DMS153 treated with DMSO at 0.1 percent for 48 hours (cell line): ENCODE measurements around the gene HOXA6.

Experiments used
- DNase-seq: peaks from one replicate; lab custom pipeline; 2025; ENCODE audit not compliant: unreplicated experiment; lab: John Stamatoyannopoulos, UW

Gene HOXA6

DNA sequence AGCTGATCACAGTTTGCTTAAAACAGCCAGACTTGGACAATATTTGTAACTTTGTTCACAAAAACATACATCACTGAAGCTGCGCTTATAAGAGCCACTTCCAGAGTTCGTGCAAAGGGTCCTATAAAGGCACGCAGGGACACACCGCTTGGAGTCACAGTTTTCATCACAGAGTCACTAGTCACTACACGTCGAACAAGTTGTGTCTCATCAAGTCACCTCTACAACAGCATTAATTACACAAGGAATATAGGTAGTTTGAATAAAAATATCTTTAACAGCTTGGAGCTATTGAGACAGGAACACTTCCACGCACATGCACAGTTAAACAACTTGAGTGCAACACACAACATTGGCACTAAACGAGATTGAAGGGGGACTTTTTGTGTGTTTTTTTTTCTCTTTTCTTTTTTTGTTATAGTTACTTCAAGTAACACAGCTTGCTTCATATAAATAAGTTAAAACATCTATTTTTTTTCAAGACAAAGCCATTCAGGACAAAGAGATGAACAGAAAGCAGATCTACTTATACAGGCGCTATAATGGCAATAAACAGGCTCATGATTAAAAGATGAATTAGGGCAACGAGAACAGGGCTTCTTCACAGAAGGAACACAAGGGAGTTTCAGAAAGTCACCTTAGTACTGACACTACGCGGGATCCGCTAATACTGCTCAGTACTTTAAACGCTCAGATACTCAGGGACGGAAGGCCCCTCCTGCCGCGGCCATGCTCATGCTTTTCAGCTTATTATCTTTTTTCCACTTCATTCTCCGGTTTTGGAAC lies 6.2 kb downstream of the HOXA6 start:
- DNase-seq, result no peak

DNA sequence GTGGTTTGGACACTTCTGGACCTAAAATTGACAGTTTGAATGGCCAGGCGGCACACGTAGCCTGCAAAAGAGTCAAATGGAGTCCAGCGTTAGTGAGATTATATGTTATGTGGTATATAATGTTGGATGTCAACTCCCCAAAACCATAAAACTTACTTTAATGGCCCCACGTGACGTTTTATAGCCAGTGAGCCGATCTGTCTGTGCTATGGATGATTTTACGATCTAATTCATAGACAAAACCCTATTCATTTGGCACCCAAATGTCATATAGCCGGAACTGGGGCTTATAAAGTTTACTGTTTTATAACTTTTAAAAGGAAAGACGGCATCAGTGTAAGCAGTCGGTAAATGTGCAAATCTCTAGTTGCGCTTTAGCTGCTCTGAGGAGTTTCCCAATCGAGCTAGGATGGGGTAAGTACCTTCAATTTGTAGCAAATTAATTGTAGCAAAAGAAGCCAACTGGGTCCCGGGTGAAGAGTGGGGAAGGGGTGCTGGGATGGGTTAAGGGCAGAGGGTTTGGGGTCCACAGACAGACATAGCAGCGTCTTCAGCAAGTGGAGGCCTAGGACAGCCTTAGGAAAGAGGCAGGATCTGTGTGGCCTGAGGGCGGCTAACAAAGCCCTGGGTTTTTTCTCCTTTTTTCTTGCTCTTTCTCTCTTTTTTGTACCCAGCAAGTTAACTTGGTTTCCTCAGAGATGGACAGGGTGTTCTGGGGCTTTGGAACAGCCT lies 7.3 kb downstream of the HOXA6 start:
- no peak for DNase-seq

DNA sequence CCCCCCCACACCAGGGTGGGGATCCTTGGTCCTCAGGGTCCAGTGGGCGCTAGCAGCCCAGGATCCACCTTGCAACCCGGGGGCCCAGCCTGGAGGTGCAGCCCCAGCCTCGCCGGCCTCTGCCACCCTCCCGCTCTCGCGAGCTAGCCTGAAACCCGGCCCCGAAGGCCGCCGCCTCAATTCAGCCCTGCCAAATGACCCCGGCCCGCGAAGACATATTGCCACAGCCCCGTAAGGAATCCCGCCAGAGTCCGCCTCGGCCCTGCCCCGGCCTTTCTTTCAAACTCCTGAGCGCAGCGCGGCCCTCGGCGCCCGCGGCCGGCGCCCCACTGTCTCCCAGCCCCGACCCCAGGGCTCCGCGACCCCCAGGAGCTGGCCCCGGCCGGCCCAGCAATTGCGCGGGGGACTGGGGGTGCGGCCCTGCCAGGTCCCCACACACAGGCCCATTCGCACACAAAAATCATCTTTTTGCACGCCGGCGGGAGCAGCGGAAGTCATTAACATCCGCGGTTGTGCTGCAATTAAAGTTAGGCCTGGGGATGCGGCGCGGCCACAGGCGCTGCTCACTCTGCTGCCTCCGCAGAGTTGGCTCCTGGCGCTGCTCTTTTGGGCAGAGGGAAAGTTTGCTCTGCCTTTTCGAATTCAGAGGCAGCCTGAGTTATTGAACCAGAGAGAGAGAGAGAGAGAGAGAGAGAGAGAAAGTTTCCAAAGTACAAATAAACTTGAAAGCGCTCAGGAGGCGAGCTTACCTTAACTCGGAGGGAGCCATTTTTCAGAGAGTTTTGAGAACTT lies 8.0 kb downstream of the HOXA6 start:
- DNase-seq, result no peak

GRCh38 chr7:27138985-27139333 lies 8.6 kb downstream of the HOXA6 start:
- DNase-seq, result no peak

GRCh38 chr7:27138472-27138871 lies 9.1 kb downstream of the HOXA6 start:
- no peak for DNase-seq

DNA sequence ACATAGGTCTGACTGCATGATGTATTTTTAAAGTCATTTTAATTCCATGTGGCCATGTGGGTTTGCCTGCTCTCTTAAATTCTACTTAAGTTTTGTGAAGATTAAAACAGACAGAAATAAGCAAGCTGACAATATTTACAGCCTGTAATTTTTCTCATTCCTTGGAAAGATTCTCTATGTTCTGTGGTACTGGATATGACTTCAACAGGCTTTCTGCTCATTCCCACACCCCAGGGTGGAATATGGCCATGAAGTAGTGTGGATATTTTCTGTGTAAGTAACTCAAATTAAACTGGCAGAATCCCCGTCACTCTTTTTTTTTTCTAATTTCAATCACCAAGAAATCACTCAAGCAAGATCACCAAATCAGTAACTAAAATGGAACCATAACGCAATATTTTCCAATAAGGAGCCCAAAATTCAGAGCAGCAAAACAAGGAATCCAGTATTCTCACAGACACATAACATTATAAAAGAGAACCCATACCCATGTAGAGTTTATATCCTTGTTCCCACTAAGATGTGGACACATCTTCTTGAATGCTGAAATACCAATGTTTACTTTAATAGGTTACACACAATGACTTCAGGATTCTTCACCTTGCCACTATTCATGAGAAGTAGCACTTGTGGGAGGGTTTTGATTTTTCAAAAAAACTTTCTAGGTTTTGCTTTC lies 9.8 kb downstream of the HOXA6 start:
- DNase-seq, result no peak

GRCh38 chr7:27134392-27134791 lies 13.2 kb downstream of the HOXA6 start:
- DNase-seq, result no peak

- DNase-seq, result no peak
Measured at GRCh38 chr7:27133409-27134231, 14.0 kb downstream of the HOXA6 start.

GRCh38 chr7:27132978-27133377 lies 14.6 kb downstream of the HOXA6 start:
- no peak for DNase-seq

DNA sequence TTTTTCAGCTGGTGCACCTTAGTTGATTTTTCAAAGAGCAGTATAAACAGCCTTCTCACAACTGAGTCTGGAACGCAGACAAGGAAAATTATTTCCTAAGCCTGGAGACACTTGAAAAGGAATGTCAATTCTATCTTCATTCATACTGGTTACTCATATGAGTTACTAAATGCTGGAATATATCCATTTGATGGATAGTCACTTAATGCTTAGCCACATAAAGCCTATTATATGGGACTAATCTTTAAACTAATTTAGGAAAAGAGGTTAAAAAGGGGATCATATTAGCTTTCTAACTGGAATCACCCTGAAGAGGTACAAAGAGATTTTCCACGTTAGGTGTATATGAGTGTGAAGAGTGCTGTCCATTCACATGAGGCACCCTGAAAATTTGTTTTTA lies 15.4 kb downstream of the HOXA6 start:
- DNase-seq, result no peak

GRCh38 chr7:27131390-27131819 lies 16.2 kb downstream of the HOXA6 start:
- no peak for DNase-seq

GRCh38 chr7:27130540-27131389 lies 16.8 kb downstream of the HOXA6 start, which contains the start of gene HOXA4:
Gene HOXA4 (minus strand): TSS chr7:27130757. CDS start chr7:27130733, 24 bp downstream.
- DNase-seq, result no peak

DNA sequence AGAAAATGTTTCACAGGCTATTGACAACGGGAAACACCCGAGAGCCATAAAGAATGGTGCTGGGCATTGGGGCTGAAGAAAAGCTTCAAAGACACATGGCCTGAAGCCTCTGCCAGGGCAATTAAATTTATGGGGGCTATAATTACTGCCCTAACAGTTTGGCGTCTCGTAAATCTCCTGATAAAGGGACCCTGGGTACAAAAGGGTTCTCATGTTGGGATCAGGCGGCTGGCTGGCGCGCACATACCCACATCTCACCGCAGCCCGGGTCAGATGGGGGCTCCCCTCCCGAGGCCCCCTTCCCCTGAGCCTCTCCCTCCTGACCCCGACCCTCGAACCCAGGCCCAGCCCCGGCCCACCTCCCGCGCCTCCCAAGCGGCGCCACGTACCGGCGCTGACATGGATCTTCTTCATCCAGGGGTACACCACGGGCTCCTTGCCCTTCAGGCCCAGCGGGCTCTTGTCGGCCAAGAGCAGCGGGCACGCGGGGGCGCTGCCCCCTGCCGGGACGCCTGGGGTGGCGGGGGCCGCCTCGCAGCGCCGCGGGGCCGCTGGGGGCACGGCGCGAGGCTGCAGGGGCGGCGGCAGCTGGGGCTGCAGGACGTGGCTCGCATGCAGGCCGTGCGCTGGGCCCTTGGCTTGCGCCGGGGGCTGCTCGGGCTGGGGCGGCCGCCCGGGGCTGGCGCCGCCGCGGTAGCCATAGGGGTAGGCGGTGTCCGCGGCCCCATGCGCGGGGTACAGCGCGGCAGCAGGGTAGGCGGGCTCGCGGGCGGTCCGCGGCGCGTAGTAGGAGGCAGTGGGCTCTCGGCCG lies 17.6 kb downstream of the HOXA6 start:
- DNase-seq, result no peak

GRCh38 chr7:27128776-27129728 lies 18.5 kb downstream of the HOXA6 start:
- no peak for DNase-seq

DNA sequence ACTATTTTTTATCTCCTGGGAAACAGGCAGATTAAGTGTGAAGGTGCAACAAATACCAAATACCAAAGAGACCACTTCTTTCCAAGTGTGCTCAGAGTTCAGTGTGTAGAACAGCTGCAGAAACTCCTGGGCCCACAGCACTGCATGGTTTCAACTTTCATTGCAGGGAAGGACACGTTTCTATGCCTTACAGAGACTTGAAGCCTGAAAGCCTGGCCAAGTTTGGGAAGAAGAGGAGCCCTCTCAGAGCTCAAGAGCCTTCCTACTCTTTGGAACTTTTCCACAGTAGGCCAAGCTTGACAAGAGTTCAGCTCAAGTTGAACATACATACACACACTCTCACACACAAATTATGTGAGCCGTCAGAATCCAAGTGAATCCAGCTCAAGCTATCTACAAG lies 19.5 kb downstream of the HOXA6 start:
- DNase-seq, result no peak

GRCh38 chr7:27126596-27127327 lies 20.8 kb downstream of the HOXA6 start:
- no peak for DNase-seq

- no peak for DNase-seq
Measured at GRCh38 chr7:27125986-27126394, 21.6 kb downstream of the HOXA6 start.
